Loucy (cell line): Measurements from ENCODE around the gene DENND11.
A peak's percentile ranks its signal among the peaks of the same experiment; 100 is the strongest.

Experiments
- H2AFZ ChIP-seq: fragments of 200-600 bp; sonication (generic); 2 replicates; pipeline ENCODE4 v1.6.0; 2016; ENCODE audit warnings: antibody characterized with exemption, mild to moderate bottlenecking, low read length, moderate library complexity
- H3F3A ChIP-seq: fragments of 200-600 bp; 2 replicates; pipeline ENCODE4 v1.6.0; 2016; ENCODE audit warnings: antibody characterized with exemption, low read depth, mild to moderate bottlenecking
- H3K27me3 ChIP-seq: fragments of 200-600 bp; sonication (generic); 2 replicates; pipeline ENCODE4 v1.6.1; 2014; ENCODE audit warnings: low read length, mild to moderate bottlenecking; ENCODE audit not compliant: insufficient read depth, poor library complexity, severe bottlenecking
- H3K36me3 ChIP-seq: fragments of 200-600 bp; sonication (generic); 2 replicates; pipeline ENCODE4 v1.6.1; 2016; ENCODE audit warnings: low read length; ENCODE audit not compliant: insufficient read depth
- H3K4me1 ChIP-seq: fragments of 200-600 bp; sonication (generic); 2 replicates; pipeline ENCODE4 v1.5.1; 2014; ENCODE audit warnings: low read length, mild to moderate bottlenecking; ENCODE audit not compliant: insufficient read depth, poor library complexity, severe bottlenecking
- H3K4me2 ChIP-seq: fragments of 200-600 bp; sonication (generic); 2 replicates; pipeline ENCODE4 v1.6.0; 2014; ENCODE audit warnings: antibody characterized with exemption, low read length, low read depth, mild to moderate bottlenecking; ENCODE audit not compliant: poor library complexity, severe bottlenecking
- H3K4me3 ChIP-seq: fragments of 200-600 bp; sonication (generic); 2 replicates; pipeline ENCODE4 v1.5.1; 2014; ENCODE audit warnings: low read length, mild to moderate bottlenecking, mixed read lengths; ENCODE audit not compliant: poor library complexity, severe bottlenecking
- H3K79me2 ChIP-seq: fragments of 200-600 bp; sonication (generic); 2 replicates; pipeline ENCODE4 v1.6.1; 2014; ENCODE audit warnings: low read length; ENCODE audit not compliant: insufficient read depth
- H3K9ac ChIP-seq: fragments of 200-600 bp; sonication (generic); 2 replicates; pipeline ENCODE4 v1.6.0; 2014; ENCODE audit warnings: mild to moderate bottlenecking, low read depth, low read length, moderate library complexity; ENCODE audit not compliant: poor library complexity, severe bottlenecking
- H3K9me2 ChIP-seq: fragments of 200-600 bp; sonication (generic); replicated peaks from 2 replicates; pipeline ENCODE4 v1.6.1; 2016; ENCODE audit warnings: low read depth, low read length, mixed read lengths
- H3K9me3 ChIP-seq: fragments of 200-600 bp; sonication (generic); 2 replicates; pipeline ENCODE4 v1.6.1; 2014; ENCODE audit warnings: mild to moderate bottlenecking, antibody characterized with exemption, low read length, low read depth; ENCODE audit not compliant: insufficient read depth
- H4K20me1 ChIP-seq: fragments of 200-600 bp; sonication (generic); 2 replicates; pipeline ENCODE4 v1.6.0; 2014; ENCODE audit warnings: antibody characterized with exemption, low read length, mild to moderate bottlenecking; ENCODE audit not compliant: insufficient read depth, poor library complexity, severe bottlenecking
- EZH2phosphoT487 ChIP-seq: fragments of 200-600 bp; IDR thresholded peaks from 2 replicates; pipeline ENCODE4 v1.6.1; 2018; ENCODE audit warnings: antibody characterized with exemption, mild to moderate bottlenecking, moderate library complexity, borderline replicate concordance
- TF ChIP-seq, protein P1 (sequence below): fragments of 200-600 bp; sonication (generic); conservative IDR thresholded peaks from 2 replicates; pipeline ENCODE4 v1.5.1; 2014; ENCODE audit warnings: mild to moderate bottlenecking, antibody characterized with exemption, low read length

DENND11 gene

DNA sequence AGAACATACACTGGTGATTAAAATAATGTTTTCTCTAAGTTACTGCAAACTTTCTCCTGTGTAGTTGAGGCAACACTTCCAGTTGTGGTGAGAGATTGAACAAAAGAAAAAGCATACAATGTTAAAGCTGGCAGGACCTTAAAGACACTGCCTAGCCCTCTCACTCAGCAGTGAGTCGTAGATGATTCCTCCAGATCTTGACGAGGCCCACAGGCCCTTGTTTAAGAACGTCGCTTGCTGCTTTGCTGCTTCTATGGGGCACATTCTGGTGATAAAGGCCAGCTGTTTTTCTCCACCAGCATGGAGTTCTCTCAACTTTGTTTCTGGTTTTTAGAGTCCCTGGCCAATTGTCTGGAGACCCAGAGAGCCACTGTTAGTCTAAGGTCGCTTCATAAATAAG is 2.8 kb upstream of the DENND11 start:
- TF ChIP-seq EZH2phosphoT487, result no peak
- TF ChIP-seq, protein P1, sequence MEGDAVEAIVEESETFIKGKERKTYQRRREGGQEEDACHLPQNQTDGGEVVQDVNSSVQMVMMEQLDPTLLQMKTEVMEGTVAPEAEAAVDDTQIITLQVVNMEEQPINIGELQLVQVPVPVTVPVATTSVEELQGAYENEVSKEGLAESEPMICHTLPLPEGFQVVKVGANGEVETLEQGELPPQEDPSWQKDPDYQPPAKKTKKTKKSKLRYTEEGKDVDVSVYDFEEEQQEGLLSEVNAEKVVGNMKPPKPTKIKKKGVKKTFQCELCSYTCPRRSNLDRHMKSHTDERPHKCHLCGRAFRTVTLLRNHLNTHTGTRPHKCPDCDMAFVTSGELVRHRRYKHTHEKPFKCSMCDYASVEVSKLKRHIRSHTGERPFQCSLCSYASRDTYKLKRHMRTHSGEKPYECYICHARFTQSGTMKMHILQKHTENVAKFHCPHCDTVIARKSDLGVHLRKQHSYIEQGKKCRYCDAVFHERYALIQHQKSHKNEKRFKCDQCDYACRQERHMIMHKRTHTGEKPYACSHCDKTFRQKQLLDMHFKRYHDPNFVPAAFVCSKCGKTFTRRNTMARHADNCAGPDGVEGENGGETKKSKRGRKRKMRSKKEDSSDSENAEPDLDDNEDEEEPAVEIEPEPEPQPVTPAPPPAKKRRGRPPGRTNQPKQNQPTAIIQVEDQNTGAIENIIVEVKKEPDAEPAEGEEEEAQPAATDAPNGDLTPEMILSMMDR, result no peak
- Histone ChIP-seq H3F3A (no peaks in the 10 kb centered on the region), H3K9me2 (no peaks in the 10 kb centered on the region), H3K36me3 (no peaks in the 10 kb centered on the region), H3K4me2 (no peak overlapping the region), H3K79me2 (peaks cover 13% of the 10 kb centered on the region; the same call in 1 of the 2 replicates), H2AFZ (no peak overlapping the region), H3K4me3 (no peak overlapping the region), H3K27me3 (no peaks in the 10 kb centered on the region), H3K4me1 (peaks cover 17% of the 10 kb centered on the region), H4K20me1 (peaks cover 6% of the 10 kb centered on the region), H3K9ac (no peak overlapping the region), H3K9me3 (no peaks in the 10 kb centered on the region)

DNA sequence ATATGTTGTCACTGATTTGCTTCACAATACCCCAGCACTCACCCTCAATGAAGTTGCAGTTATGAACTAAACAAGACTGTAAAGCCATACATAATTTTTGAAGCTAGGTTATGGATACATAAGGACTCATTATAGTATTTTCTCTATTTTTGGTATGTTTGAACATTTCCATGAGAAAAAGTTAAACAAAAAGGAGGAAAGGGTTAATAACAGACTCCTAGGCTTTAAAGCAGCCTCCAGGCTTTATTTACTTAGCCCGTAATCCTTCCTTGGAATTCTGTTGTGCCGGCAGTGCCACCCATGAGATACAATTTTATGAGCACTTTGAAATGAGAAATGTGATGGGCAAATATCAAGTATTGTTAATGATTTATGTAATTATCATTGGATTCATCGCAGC is 2.1 kb upstream of the DENND11 start:
- no peak overlapping the region for H3K4me2 ChIP-seq
- no peaks in the 10 kb centered on the region for H3K36me3 ChIP-seq
- H3K9me2 ChIP-seq, result no peaks in the 10 kb centered on the region
- TF ChIP-seq, protein P1, result no peak
- TF ChIP-seq EZH2phosphoT487, result no peak
- H2AFZ ChIP-seq, result no peak overlapping the region
- no peak overlapping the region for H3K9ac ChIP-seq
- peaks cover 21% of the 10 kb centered on the region for H3K4me1 ChIP-seq
- no peak overlapping the region for H3K4me3 ChIP-seq
- H3K9me3 ChIP-seq, result no peaks in the 10 kb centered on the region
- no peaks in the 10 kb centered on the region for H3F3A ChIP-seq
- H3K27me3 ChIP-seq, result no peaks in the 10 kb centered on the region
- H3K79me2 ChIP-seq, result peaks cover 15% of the 10 kb centered on the region; the same call in 1 of the 2 replicates
- peaks cover 7% of the 10 kb centered on the region for H4K20me1 ChIP-seq

DNA sequence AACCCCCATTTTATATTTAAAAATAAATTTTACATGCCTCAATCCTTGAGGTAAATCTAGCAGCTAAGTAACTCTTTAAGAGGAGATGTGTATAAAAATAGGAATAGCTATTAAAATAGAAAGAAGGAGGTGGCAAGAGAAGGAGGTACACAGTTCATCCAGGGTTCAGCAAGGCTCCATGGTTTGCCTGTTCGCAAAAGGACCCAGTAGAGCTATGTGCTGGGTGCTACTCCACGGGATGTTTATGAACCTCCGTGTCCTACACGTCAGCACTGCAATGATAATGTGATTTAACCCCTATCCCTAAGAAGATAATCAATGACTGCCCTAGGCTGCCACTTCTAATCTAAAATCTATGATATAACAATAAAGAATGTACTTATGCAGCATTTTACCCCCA is 926 bp upstream of the DENND11 start:
- Histone ChIP-seq H2AFZ (no peak overlapping the region), H3K27me3 (no peaks in the 10 kb centered on the region), H3K9ac (no peak overlapping the region), H3K9me3 (no peaks in the 10 kb centered on the region), H3K4me2 (peak overlapping the region; percentile 83), H3K79me2 (peaks cover 26% of the 10 kb centered on the region; the same call in 1 of the 2 replicates), H4K20me1 (peaks cover 9% of the 10 kb centered on the region), H3K36me3 (no peaks in the 10 kb centered on the region), H3K9me2 (no peaks in the 10 kb centered on the region), H3K4me3 (no peak overlapping the region), H3F3A (no peaks in the 10 kb centered on the region), H3K4me1 (peaks cover 32% of the 10 kb centered on the region)
- TF ChIP-seq, protein P1, result no peak
- TF ChIP-seq EZH2phosphoT487, result no peak
